ENCODE measurements around the gene ME3.

DNA sequence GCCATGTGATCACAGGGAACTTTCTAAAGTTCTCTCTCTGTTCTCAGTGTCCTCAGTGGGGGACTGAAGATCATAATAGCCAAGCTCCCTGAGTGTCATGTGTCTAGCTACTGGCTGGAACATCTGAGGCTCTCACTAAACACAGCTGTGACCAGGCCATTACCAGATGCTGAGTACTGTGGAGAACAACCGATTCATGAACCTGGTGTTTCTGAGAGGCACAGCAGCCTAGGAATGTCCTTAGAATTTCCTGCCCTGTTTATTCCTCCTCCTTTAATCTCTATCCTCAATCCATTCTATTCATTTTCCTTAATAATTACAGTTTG is 93.0 kb downstream of the ME3 start:
- TF ChIP-seq, protein P1, sequence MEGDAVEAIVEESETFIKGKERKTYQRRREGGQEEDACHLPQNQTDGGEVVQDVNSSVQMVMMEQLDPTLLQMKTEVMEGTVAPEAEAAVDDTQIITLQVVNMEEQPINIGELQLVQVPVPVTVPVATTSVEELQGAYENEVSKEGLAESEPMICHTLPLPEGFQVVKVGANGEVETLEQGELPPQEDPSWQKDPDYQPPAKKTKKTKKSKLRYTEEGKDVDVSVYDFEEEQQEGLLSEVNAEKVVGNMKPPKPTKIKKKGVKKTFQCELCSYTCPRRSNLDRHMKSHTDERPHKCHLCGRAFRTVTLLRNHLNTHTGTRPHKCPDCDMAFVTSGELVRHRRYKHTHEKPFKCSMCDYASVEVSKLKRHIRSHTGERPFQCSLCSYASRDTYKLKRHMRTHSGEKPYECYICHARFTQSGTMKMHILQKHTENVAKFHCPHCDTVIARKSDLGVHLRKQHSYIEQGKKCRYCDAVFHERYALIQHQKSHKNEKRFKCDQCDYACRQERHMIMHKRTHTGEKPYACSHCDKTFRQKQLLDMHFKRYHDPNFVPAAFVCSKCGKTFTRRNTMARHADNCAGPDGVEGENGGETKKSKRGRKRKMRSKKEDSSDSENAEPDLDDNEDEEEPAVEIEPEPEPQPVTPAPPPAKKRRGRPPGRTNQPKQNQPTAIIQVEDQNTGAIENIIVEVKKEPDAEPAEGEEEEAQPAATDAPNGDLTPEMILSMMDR (IDR thresholded peaks at IDR 0.05) = peak in 1 of 6 experiments; percentile 3
- TF ChIP-seq POLR2A (IDR thresholded peaks at IDR 0.05) = no peak
